Measurements from ENCODE around the gene JUNB.
A peak's percentile ranks its signal among the peaks of the same experiment; 100 is the strongest.
"Not testable (repeated sequence)": the region's sequence is repeated elsewhere in the genome, so short reads cannot be mapped to it uniquely, and the experiment has no call there.

The JUNB gene

GRCh38 chr19:12789098-12789903 is 2.0 kb upstream of the JUNB start:
- peak in 1 of 2 experiments; percentile 78 for DNase-seq

GRCh38 chr19:12789904-12790619 is 1.2 kb upstream of the JUNB start:
- peak; percentile 76 to 94 for DNase-seq

DNA sequence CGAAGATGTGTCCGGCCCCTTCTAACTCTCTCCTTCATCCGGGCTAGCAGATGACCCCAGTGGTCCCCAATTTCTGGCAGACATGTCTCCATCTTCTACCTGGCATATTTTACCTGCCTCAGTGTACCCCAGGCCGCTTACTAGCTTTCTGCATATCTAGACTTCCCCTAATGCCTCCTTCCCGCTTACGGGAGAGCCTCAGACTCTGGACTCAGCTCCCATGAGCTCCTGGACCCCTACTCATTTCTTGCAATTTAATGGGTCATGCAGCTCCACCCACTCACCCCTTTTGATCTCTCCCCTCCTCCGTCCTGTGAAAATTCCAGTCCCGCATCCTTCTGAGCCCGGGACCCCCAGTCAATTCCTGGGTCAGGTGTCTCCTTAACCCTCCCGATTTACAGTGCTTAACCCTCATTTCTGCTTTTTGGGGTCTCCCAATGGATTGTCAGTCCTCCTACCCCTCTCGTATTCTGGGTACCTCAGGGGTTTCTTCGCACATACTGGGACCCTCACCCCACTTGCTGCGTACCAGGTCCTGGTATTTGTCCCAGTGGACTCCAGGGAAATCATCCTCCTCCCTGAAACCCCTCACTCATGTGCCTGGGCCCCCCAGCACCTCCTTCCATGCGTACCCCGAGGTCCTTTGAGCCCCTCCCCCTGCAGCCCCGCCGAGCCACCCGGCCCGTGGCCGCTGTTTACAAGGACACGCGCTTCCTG is 500 bp upstream of the JUNB start:
- no peak for DNase-seq

DNA sequence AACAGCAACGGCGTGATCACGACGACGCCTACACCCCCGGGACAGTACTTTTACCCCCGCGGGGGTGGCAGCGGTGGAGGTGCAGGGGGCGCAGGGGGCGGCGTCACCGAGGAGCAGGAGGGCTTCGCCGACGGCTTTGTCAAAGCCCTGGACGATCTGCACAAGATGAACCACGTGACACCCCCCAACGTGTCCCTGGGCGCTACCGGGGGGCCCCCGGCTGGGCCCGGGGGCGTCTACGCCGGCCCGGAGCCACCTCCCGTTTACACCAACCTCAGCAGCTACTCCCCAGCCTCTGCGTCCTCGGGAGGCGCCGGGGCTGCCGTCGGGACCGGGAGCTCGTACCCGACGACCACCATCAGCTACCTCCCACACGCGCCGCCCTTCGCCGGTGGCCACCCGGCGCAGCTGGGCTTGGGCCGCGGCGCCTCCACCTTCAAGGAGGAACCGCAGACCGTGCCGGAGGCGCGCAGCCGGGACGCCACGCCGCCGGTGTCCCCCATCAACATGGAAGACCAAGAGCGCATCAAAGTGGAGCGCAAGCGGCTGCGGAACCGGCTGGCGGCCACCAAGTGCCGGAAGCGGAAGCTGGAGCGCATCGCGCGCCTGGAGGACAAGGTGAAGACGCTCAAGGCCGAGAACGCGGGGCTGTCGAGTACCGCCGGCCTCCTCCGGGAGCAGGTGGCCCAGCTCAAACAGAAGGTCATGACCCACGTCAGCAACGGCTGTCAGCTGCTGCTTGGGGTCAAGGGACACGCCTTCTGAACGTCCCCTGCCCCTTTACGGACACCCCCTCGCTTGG is 966 bp downstream of the JUNB start:
- peak; percentile 30 to 69 for DNase-seq

GRCh38 chr19:12792853-12793289 is 1.6 kb downstream of the JUNB start:
- no peak for DNase-seq

DNA sequence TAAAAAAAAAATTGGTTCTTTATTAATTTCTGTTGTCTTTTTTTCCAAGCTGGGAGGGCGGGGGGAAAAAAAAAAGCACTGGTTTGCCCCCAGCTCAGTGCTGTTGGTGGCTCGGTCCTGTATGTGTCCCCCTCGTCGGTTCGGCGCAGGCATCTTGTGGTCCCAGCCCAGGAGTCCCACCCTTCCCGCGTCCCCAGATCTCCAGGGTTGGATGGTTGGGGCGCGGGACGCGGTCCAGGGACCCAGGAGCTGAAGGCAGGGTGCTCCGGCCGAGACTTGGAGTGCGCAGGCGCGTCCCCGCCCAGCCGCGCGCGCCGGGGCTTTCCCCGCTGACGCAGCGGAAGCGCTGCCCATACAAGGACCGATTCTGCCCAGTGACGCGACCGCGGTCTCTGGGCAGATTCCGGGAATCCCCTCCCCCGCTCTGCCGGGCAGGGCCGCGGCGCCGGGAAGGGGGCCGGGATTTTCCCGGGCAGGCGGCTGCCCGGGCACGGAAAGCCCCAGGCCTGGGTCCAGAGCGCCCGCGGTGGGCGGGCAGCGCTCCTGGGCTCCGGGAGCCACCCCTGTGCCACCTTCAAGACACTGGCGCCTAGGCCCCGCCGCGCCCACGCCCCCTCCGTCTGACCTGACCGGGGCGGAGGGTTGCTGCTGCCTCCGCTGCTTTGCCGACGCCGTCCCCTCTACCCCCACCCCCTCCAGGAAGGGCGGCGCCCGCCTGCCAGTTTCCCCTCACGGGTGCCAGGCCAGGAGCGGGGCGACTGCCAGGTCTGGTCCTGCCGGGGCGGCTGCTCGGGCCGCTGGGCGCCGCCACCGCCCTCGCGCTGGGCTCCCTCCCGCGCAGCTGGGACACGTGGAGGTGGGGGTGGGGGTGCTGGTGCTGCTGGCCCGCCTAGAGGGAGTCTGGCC is 2.3 kb downstream of the JUNB start:
- DNase-seq, result peak; percentile 54 to 87

- DNase-seq, result no peak
Observed at GRCh38 chr19:12794196-12794941, 3.1 kb downstream of the JUNB start.

DNA sequence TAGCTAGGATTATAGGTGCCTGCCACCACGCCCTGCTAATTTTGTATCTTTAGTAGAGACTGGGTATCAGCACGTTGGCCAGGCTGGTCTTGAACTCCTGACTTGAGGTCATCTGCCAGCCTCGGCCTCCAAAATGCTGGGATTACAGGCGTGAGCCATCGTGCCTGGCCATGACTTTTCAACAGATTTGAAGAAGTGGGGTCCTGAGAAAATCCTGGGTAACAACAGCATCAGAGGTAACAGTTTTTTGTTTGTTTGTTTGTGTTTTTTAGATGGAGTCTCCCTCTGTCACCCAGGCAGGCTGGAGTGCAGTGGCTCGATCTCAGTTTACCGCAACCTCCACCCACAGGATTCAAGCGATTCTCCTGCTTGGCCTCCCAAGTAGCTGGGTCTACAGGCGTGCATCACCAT is 3.7 kb downstream of the JUNB start:
- no peak for DNase-seq

GRCh38 chr19:12796146-12797071 is 5.1 kb downstream of the JUNB start:
- peak; percentile 50 to 76 for DNase-seq

- DNase-seq, result no peak
Observed at GRCh38 chr19:12797141-12797587, 5.9 kb downstream of the JUNB start.

GRCh38 chr19:12797607-12798006 is 6.3 kb downstream of the JUNB start:
- not testable (repeated sequence) for DNase-seq

GRCh38 chr19:12799742-12800465 is 8.6 kb downstream of the JUNB start:
- no peak for DNase-seq

DNA sequence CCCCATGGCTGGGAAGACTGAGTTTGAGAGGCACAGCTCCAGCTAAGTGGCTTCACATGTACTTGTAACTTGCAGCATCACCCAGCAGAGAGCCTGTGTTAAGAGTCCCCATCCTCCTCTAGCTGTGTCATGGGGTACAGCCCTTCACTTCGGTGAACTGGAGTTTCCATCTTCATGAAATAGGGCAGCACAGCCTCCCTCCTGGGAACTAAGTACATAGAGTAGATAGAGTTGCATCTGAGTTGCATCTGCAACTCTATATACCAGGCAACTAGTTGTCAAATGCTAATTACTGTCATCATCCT is 9.1 kb downstream of the JUNB start:
- DNase-seq, result no peak

DNA sequence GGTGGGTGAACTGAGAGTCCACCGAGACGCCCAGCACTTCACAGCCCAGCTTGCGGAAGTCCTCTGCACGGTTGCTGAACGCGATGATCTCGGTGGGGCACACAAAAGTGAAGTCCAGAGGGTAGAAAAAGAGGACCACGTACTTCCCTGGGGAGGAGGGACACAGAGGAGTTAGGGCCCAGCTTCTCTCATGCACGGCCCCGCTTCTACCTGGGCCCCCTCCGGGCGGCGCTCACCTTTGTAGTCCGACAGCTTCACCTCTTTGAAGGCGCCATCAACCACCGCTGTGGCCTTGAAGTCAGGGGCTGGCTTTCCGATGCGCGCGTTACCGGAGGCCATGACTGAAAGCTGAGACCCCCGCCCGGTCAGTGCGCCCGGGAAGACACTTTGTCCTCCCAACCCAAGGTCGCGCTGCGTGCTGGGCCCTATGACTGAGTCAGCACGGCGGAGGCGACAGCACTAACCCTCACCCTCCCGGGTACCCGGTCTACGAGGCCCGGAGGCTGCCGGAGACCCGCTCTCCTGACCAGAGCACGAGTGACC is 9.7 kb downstream of the JUNB start:
- DNase-seq, result peak in 1 of 2 experiments; percentile 31

DNA sequence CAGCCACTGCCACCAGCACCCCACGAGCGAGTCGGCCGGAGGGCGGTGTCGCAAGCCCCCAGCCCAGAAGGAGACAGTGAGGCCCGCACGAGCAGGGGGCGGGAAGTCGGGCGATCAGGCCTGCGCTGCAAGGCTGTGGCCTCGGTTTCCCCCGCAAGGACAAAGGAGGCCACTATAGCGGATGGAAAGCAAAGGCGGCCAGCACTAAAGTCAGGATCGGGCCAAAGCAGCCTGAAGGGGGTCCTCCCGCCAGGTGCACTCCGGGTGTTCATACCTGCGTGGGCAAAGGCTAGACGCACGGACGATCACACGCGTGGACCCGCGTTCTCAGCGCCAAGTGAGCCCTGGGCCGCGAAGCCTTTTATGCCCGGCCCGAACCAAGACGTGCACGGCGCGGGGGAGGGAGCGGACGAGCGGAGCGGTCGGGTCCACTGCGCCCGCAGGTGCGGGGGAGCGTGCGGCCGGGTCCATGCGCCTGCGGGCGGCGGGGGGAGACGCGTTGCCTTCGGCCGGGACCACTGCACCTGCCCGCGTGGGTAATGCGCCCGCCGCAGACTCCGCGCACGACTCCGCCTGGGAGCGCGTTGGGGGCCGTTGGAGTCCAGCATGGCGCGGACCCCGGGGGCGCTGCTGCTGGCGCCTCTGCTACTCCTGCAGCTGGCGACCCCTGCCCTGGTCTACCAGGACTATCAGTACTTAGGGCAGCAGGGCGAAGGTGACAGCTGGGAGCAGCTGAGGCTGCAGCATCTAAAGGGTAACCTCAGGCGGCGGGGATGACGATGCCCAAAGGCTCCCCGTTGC is 10.4 kb downstream of the JUNB start, which contains the start of the genes PRDX2 and THSD8:
Gene PRDX2, minus strand, starts transcription at position 335 of the 801 bp plus-strand sequence. CDS start 539 bp downstream, outside the sequence.
Gene THSD8, plus strand, starts transcription at position 604 of the 801 bp plus-strand sequence. Its CDS starts 3 bp downstream, at position 607.
- peak; percentile 56 to 90 for DNase-seq

DNA sequence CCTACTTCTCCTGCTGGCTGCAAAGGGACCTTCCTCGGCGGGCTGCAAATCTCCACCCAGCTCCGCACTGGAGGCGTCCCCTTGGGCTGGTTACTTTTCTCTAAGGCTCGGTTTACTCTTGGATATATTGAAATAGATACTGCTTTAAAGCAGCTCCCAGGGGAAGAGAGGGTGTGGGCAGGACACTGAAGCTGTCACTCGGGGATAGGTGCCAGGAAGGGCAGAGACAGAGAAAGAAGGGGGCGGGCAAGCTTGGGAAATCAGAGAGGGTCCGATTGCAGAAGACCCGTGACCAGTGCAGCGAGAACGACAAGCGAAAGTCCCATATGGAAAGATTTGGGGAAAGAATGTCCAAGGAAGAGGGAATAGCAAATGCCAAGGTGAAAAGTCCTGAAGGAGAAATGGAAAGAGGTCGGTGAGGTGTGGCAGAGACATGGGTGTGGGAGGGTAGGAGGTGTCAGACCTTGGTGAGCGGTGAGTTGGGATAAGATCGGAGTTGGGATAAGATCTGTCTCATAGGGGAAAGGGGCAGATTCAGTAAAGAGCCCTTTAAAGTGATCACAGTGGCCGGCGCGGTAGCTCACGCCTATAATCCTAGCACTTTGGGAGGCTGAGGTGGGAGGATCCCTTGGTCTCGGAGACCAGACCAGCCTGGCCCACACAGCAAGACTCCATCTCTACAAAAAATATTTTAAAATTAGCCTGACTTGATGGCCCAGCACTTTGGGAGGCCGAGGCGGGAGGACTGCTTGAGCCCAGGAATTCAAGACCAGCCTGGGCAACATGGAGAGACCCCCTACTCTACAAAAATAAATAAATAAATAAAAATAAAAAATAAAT is 11.2 kb downstream of the JUNB start:
- no peak for DNase-seq

DNA sequence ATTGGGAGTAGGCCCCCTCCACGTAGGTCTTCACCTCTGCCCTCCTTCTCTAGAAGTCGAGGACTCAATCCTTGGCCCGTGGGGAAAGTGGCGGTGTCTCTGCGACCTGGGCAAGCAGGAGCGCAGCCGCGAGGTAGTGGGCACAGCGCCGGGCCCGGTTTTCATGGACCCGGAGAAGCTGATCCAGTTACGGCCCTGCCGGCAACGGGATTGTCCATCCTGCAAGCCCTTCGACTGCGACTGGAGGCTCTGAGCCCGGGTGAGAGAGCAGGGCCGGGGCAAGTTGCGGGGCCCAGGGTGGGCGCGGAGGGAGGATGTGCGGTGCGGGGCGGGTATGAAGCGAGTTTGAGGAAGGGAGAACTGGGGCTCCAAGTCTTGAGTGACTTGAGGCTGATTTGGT is 12.8 kb downstream of the JUNB start:
- DNase-seq, result no peak
